Measurements from ENCODE around the gene BIRC2.

DNA sequence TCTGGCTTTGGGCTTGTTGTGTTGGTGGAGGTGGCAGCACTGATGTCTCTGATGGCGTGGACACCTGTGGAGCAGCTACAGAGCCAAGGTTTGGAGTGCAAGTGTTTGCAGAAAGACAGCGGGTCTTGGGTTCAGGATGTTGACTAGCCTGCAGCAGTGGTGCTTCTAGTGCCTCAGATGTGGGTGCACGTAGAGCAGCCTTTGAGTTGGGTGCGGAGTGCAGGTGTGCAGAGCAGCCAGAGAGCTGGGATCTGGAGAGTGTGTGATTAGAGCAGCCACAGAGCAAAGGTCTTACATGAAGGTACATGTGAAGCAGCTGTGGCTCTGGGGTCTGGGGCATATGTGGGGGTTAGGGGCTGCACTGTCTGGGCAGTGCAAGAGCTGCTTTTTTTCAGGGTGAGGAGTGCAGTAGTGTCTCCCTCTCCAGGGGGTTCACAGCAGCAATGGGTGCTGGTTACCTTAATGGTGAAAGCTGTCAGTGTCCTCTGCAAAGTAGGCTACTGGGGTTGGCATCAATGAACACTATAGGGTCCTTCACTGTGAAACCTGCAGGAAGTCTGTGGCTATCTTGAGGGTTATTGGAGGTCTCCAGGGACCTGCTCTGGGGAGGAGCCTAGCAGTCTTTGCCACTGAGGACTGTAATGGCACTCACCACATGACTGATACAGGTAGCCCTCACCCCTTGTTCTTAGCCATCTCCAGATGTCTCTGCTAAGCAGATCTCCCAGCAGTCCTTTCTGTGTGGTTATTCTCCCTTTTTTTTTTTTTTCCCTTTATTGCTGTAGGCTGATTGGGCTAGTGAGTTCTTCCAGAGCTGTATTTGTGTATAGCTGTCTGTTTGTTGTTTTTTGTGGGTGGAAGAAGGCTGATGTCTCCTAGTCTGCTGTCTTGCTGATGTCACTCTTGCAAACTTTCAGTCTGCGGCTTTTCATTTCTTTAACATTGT, 14.3 kb downstream of the BIRC2 start:
- TF ChIP-seq, protein P1, sequence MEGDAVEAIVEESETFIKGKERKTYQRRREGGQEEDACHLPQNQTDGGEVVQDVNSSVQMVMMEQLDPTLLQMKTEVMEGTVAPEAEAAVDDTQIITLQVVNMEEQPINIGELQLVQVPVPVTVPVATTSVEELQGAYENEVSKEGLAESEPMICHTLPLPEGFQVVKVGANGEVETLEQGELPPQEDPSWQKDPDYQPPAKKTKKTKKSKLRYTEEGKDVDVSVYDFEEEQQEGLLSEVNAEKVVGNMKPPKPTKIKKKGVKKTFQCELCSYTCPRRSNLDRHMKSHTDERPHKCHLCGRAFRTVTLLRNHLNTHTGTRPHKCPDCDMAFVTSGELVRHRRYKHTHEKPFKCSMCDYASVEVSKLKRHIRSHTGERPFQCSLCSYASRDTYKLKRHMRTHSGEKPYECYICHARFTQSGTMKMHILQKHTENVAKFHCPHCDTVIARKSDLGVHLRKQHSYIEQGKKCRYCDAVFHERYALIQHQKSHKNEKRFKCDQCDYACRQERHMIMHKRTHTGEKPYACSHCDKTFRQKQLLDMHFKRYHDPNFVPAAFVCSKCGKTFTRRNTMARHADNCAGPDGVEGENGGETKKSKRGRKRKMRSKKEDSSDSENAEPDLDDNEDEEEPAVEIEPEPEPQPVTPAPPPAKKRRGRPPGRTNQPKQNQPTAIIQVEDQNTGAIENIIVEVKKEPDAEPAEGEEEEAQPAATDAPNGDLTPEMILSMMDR (IDR thresholded peaks at IDR 0.05): no peak
- no peak for TF ChIP-seq POLR2A (IDR thresholded peaks at IDR 0.05)
